Hematopoietic multipotent progenitor cell (in vitro differentiated cells): ENCODE measurements around the gene EEFSEC. TPM values are rescaled to one million over a fixed set of nuclear protein-coding genes. Genes with fewer than 3 reads are reported as not detected.
"Not testable (repeated sequence)": the region's sequence is repeated elsewhere in the genome, so short reads cannot be mapped to it uniquely, and the experiment has no call there.

Experiments
- DNase-seq, 3 donors: peaks; one replicate each; pipeline ENCODE4 v3.0.0-alpha.2; 2011 to 2015; ENCODE audit warnings: low read depth in 2 of 3, low spot score in 2 of 3
- total RNA-seq: library from RNA; depleted of rRNA; stranded (reverse); fragments of >200 nt; gene quantifications from one replicate; pipeline ENCODE4 v1.2.3, GENCODE V29; 2012

The EEFSEC gene
- total RNA-seq, 1 donor: 27.5 TPM

- DNase-seq: peak in 1 of 3 donors; percentile 89
Observed at GRCh38 chr3:128152419-128153155, 694 bp upstream of the EEFSEC start.

GRCh38 chr3:128154354-128154753, 1.1 kb downstream of the EEFSEC start:
- DNase-seq: not testable (repeated sequence)

- DNase-seq: no peak
Observed at GRCh38 chr3:128155616-128156360, 2.5 kb downstream of the EEFSEC start.

GRCh38 chr3:128160661-128161060, 7.4 kb downstream of the EEFSEC start:
- no peak for DNase-seq

GRCh38 chr3:128163432-128163831, 10.2 kb downstream of the EEFSEC start:
- no peak for DNase-seq

- no peak for DNase-seq
Observed at GRCh38 chr3:128166971-128167453, 13.7 kb downstream of the EEFSEC start.

GRCh38 chr3:128167646-128167972, 14.3 kb downstream of the EEFSEC start:
- no peak for DNase-seq

- no peak for DNase-seq
Observed at GRCh38 chr3:128167973-128168674, 14.8 kb downstream of the EEFSEC start.

GRCh38 chr3:128168836-128169235, 15.6 kb downstream of the EEFSEC start:
- DNase-seq: no peak

GRCh38 chr3:128170866-128171516, 17.7 kb downstream of the EEFSEC start:
- DNase-seq: peak in 2 of 3 donors; percentile 53 to 64

- no peak for DNase-seq
Observed at GRCh38 chr3:128173200-128173599, 19.9 kb downstream of the EEFSEC start.

GRCh38 chr3:128173849-128174248, 20.6 kb downstream of the EEFSEC start:
- DNase-seq: no peak

- DNase-seq: no peak
Observed at GRCh38 chr3:128174675-128175590, 21.7 kb downstream of the EEFSEC start.

- DNase-seq: no peak
Observed at GRCh38 chr3:128175768-128176167, 22.5 kb downstream of the EEFSEC start.

- DNase-seq: no peak
Observed at GRCh38 chr3:128176276-128176833, 23.1 kb downstream of the EEFSEC start.

- no peak for DNase-seq
Observed at GRCh38 chr3:128177865-128178264, 24.6 kb downstream of the EEFSEC start.

- no peak for DNase-seq
Observed at GRCh38 chr3:128178782-128179483, 25.7 kb downstream of the EEFSEC start.

- no peak for DNase-seq
Observed at GRCh38 chr3:128179484-128179819, 26.2 kb downstream of the EEFSEC start.

- DNase-seq: no peak
Observed at GRCh38 chr3:128180436-128180835, 27.2 kb downstream of the EEFSEC start.
